T-cell (primary cell): ENCODE data around the gene ARHGAP10. TPM values are rescaled to one million over a fixed set of nuclear protein-coding genes. Genes with fewer than 3 reads are reported as not detected.

Experiments used
- ATAC-seq, 4 experiments: fragments of 200-7000 bp in 3 of 4; fragments of 150-1000 bp in 1 of 4; cut with Tn5 transposase; replicated peaks in 1 of 4; 1 replicate in 3 of 4; 2 replicates in 1 of 4; pipeline ENCODE4 v1.10.0; 2021; ENCODE audit warnings: moderate library complexity in 3 of 4, mild to moderate bottlenecking in 2 of 4, moderate number of reproducible peaks in 1 of 4
- CTCF ChIA-PET, 2 donors: fragments of 300-600 bp; sonication (Branson Sonifier 250); formaldehyde crosslinking; loops; one replicate each; lab custom pipeline; 2022; ENCODE audit warnings: antibody characterized with exemption in 2 of 2; lab: Charles Lee
- POLR2A ChIA-PET, 2 donors: fragments of 300-600 bp; sonication (Branson Sonifier 250); formaldehyde crosslinking; loops; one replicate each; lab custom pipeline; 2022; ENCODE audit warnings: antibody characterized with exemption in 2 of 2; lab: Charles Lee
- DNase-seq, 35 experiments: peaks; one replicate each; pipeline versions ENCODE4 v3.0.0 to v3.0.0-alpha.2; 2013 to 2023
- H3K27ac ChIP-seq: one replicate; pipeline ENCODE4 v1.5.1; 2013; ENCODE audit warnings: low read length
- H3K27me3 ChIP-seq, 2 experiments: replicated peaks in 1 of 2; 1 replicate in 1 of 2; 2 replicates in 1 of 2; pipeline versions ENCODE4 v1.6.1 to v1.7.0; 2013; ENCODE audit warnings: low read length in 1 of 2, mixed read lengths in 1 of 2; ENCODE audit not compliant: control insufficient read depth in 2 of 2, insufficient read depth in 2 of 2; ENCODE audit errors: extremely low read depth in 1 of 2
- H3K36me3 ChIP-seq, 2 donors: 1 replicate in 1 of 2; 2 replicates in 1 of 2; pipeline versions ENCODE4 v1.6.1 to v1.7.0; 2013; ENCODE audit warnings: low read length in 1 of 2; ENCODE audit not compliant: control insufficient read depth in 2 of 2, insufficient read depth in 1 of 2; ENCODE audit errors: extremely low read depth in 1 of 2
- H3K4me1 ChIP-seq, 2 experiments: 1 replicate in 1 of 2; 2 replicates in 1 of 2; pipeline versions ENCODE4 v1.6.1 to v1.7.0; 2013; ENCODE audit warnings: low read length in 2 of 2, mixed read lengths in 1 of 2; ENCODE audit not compliant: insufficient read depth in 2 of 2, control insufficient read depth in 1 of 2; ENCODE audit errors: extremely low read depth in 1 of 2
- H3K4me3 ChIP-seq, 2 donors: 1 replicate in 1 of 2; 2 replicates in 1 of 2; pipeline versions ENCODE4 v1.5.1 to v1.7.0; 2013; ENCODE audit warnings: mild to moderate bottlenecking in 2 of 2, low read length in 1 of 2, moderate library complexity in 1 of 2; ENCODE audit not compliant: control insufficient read depth in 1 of 2; ENCODE audit errors: extremely low read depth in 1 of 2
- H3K9me3 ChIP-seq: 2 replicates; pipeline ENCODE4 v1.7.0; 2013
- H3K27ac Mint-ChIP-seq, 2 donors: one replicate each; pipeline ENCODE4 v1.8.0; 2020 to 2021; ENCODE audit warnings: mild to moderate bottlenecking in 2 of 2, mixed read lengths in 2 of 2
- H3K27me3 Mint-ChIP-seq, 2 donors: one replicate each; pipeline ENCODE4 v1.8.0; 2021 to 2022; ENCODE audit warnings: mixed read lengths in 2 of 2
- H3K36me3 Mint-ChIP-seq: one replicate; pipeline ENCODE4 v1.8.0; 2021; ENCODE audit warnings: mixed read lengths
- H3K4me1 Mint-ChIP-seq, 3 donors: one replicate each; pipeline ENCODE4 v1.8.0; 2020 to 2022; ENCODE audit warnings: mixed read lengths in 3 of 3, mild to moderate bottlenecking in 1 of 3
- H3K4me3 Mint-ChIP-seq, 3 donors: one replicate each; pipeline ENCODE4 v1.8.0; 2020 to 2022; ENCODE audit warnings: mild to moderate bottlenecking in 3 of 3, mixed read lengths in 3 of 3, moderate library complexity in 3 of 3
- H3K9me3 Mint-ChIP-seq, 3 donors: one replicate each; pipeline ENCODE4 v1.8.0; 2020 to 2022; ENCODE audit warnings: mixed read lengths in 3 of 3
- WGBS: methylation state at CpG from one replicate; pipeline ENCODE4 v1.1.5; 2013; ENCODE audit warnings: missing lambda C conversion rate; ENCODE audit not compliant: insufficient coverage; 5-methylcytosine and 5-hydroxymethylcytosine counted together
- total RNA-seq, 35 experiments: library from RNA in 6 of 35; stranded (reverse) in 6 of 35; fragments of 120-200 nt in 1 of 35; gene quantifications; one replicate each; pipeline versions ENCODE4 v1.2.1 to v1.2.4 and lab custom pipeline; 2013 to 2026

Gene ARHGAP10, protein sequence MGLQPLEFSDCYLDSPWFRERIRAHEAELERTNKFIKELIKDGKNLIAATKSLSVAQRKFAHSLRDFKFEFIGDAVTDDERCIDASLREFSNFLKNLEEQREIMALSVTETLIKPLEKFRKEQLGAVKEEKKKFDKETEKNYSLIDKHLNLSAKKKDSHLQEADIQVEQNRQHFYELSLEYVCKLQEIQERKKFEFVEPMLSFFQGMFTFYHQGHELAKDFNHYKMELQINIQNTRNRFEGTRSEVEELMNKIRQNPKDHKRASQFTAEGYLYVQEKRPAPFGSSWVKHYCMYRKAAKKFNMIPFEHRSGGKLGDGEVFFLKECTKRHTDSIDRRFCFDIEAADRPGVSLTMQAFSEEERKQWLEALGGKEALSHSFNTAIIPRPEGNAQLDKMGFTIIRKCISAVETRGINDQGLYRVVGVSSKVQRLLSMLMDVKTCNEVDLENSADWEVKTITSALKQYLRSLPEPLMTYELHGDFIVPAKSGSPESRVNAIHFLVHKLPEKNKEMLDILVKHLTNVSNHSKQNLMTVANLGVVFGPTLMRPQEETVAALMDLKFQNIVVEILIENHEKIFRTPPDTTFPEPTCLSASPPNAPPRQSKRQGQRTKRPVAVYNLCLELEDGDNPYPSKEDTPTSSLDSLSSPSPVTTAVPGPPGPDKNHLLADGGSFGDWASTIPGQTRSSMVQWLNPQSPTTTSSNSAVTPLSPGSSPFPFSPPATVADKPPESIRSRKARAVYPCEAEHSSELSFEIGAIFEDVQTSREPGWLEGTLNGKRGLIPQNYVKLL
- total RNA-seq (1 to 10 TPM; 6.2 to 7.7 (median 6.8) TPM), total RNA-seq (lab: John Stamatoyannopoulos, UW) (7.3 to 29.9 (median 15.1) reads per million in 29 experiments)
- 10.7 TPM for total RNA-seq (2013)

DNA sequence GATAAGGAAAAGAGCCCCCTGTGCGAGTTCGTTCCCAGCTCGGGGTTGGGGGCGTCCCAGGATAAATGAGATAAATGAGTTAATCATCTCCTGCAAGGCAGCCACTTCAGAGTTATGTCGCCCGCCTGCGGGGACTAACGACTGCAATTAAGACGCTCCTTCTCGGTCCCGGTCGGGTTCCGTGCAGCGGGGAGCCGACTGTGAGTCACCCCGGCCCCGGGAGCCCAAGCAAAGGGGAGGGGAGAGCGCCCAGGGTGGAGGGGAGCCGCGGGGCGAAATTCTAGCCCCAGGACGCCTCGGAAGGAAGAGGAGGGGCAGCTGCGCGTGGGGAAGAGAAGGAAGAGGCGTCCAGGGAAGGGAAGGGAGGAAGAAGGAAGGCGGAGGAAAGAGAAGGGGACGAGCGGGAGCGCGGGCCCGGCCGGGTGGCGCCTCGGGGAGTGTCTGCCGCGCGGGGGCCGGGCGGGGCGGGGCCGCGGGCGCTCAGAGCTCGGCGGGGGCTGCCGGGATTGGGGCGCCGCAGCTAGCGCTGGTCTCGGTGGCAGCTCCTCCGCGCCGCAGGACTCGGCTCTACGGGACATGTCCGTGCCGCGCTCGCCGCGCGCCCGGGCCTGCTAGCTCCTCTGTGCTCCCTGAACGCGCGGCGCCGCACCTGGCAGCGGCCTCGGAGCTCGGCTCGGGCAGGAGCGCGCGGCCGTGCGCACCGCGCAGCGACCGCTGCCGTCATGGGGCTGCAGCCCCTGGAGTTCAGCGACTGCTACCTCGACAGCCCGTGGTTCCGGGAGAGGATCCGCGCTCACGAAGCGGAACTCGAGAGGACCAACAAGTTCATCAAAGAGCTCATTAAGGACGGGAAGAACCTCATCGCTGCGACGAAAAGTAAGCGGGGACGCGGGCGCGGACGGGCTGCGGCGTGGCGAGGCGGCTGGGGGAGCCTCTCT lies at the start of gene ARHGAP10:
ARHGAP10 (plus strand) TSS at position 509 of the 938 bp plus-strand sequence; CDS start at position 723, 214 bp downstream.
- Mint-ChIP-seq H3K27ac (peak within 1 kb of the TSS; percentile 78 to 82), H3K9me3 (no peaks in the 10 kb centered on the region), H3K4me3 (peak within 1 kb of the TSS; percentile 85 to 94 (median 91)), H3K4me1 (peaks cover 30 to 40% (median 37%) of the 10 kb centered on the region in 3 donors), H3K36me3 (no peaks in the 10 kb centered on the region), H3K27me3 (peaks cover 0 to 4% of the 10 kb centered on the region in 2 donors)
- Histone ChIP-seq H3K9me3 (no peaks in the 10 kb centered on the region), H3K4me3 (peak within 1 kb of the TSS; percentile 83 to 88), H3K36me3 (no peaks in the 10 kb centered on the region), H3K4me1 (peaks cover 6 to 27% of the 10 kb centered on the region in 2 experiments), H3K27me3 (peaks cover 0 to 3% of the 10 kb centered on the region in 2 experiments), H3K27ac (peak within 1 kb of the TSS; percentile 87)
- DNase-seq (peak; percentile 32 to 73 (median 49)), ATAC-seq (peak; percentile 73 to 78 (median 78))
- WGBS = under 1% methylated on average over 101 of the region's 106 CpGs
- POLR2A ChIA-PET = interaction anchor here (0.6 to 1.3 kb wide), 11 partner anchors 8 to 1178 kb away, joined by 3 to 9 read pairs (median 4); partner anchors contain the start of genes PRMT9 (in 1 of the 2) and TMEM184C (in 1 of the 2)
- CTCF ChIA-PET = interaction anchor here (0.5 to 4.5 kb wide), 13 partner anchors 9 to 1278 kb away, joined by 3 to 43 read pairs (median 4); partner anchors contain the start of genes PRMT9 (in 1 of the 2) and TMEM184C (in 1 of the 2)

DNA sequence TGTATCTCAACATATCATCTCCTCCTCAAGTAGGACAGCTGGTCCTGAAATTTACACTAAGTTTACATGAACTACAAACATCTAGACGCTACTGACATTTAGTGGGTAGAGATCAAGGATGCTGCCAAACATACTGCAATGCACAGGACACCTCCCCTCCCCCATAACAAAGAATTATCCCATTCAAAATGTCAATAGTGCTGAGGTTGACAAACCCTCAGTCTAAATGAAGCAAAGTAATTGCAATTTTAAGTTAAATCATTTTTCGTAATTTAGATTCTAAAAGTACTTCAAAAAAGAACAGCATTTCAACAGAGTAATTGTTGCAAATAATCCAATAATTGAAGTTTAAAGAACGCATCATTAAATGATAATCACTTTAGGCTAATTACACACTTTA lies 49.1 kb upstream of the ARHGAP10 start:
- WGBS = no CpG with 5 or more reads among the region's 3 CpGs
- ATAC-seq (no peak), DNase-seq (peak in 1 of 35 experiments; percentile 8)
- Histone ChIP-seq H3K36me3 (peaks cover 0 to 12% of the 10 kb centered on the region in 2 donors), H3K4me1 (peaks cover 3 to 11% of the 10 kb centered on the region in 2 experiments), H3K27ac (no peak overlapping the region), H3K27me3 (no peaks in the 10 kb centered on the region), H3K4me3 (no peak overlapping the region), H3K9me3 (no peaks in the 10 kb centered on the region)
- ChIA-PET POLR2A (interaction anchor here in 1 of 2 donors (1.3 to 3.7 kb wide), 3 partner anchors 50 to 184 kb away, joined by 5 to 47 read pairs (median 6); partner anchors contain the start of gene TMEM184C), CTCF (interaction anchor here (0.6 to 2.8 kb wide), 5 partner anchors 28 to 1419 kb away, joined by 3 to 28 read pairs (median 4); partner anchors contain the start of gene TMEM184C (in 1 of the 2))
- H3K9me3 Mint-ChIP-seq = no peaks in the 10 kb centered on the region
- H3K4me3 Mint-ChIP-seq = peak overlapping the region; percentile 90 to 93 (median 93)
- no peak overlapping the region for H3K27ac Mint-ChIP-seq
- peaks cover 8 to 10% of the 10 kb centered on the region in 2 donors for H3K27me3 Mint-ChIP-seq
- H3K36me3 Mint-ChIP-seq = peaks cover 21% of the 10 kb centered on the region
- H3K4me1 Mint-ChIP-seq = peaks cover 35 to 38% (median 38%) of the 10 kb centered on the region in 3 donors

DNA sequence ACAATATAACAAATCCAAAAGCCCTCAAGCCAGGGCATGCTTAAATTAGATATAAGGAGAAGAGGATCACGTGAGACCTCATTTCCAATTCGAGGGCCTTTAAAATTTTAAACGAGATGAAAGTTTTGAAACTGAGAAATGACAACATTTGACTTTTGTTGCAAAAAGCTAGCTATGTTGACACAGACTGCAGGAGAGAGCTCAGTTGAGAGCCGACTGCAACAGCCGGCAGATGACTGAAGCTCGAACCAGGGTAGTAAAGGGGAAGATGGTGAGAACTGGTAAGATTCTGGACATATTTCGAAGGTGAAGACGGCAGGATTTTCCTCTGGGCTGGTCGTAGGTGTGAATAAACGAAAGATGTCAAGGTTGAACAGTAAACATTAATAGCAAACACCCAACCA lies 48.7 kb upstream of the ARHGAP10 start:
- peaks cover 8 to 10% of the 10 kb centered on the region in 2 donors for H3K27me3 Mint-ChIP-seq
- peaks cover 0 to 12% of the 10 kb centered on the region in 2 donors for H3K36me3 ChIP-seq
- H3K4me3 ChIP-seq = peak overlapping the region; percentile 73 to 99
- H3K36me3 Mint-ChIP-seq = peaks cover 17% of the 10 kb centered on the region
- peak overlapping the region; percentile 90 to 93 (median 93) for H3K4me3 Mint-ChIP-seq
- peak overlapping the region; percentile 87 for H3K27ac ChIP-seq
- no peaks in the 10 kb centered on the region for H3K27me3 ChIP-seq
- CTCF ChIA-PET = interaction anchor here (0.6 to 2.8 kb wide), 8 partner anchors 27 to 1419 kb away, joined by 3 to 28 read pairs (median 4); partner anchors contain the start of genes TMEM184C (in 2 of the 2) and ARHGAP10 (in 1 of the 2)
- POLR2A ChIA-PET = interaction anchor here (0.7 to 3.7 kb wide), 5 partner anchors 38 to 184 kb away, joined by 3 to 47 read pairs (median 5); partner anchors contain the start of genes ARHGAP10 (in 1 of the 2) and TMEM184C (in 1 of the 2)
- peak overlapping the region; percentile 95 for H3K27ac Mint-ChIP-seq
- ATAC-seq = no peak
- H3K4me1 Mint-ChIP-seq = peaks cover 32 to 38% (median 38%) of the 10 kb centered on the region in 3 donors
- H3K9me3 ChIP-seq = no peaks in the 10 kb centered on the region
- peaks cover 3 to 11% of the 10 kb centered on the region in 2 experiments for H3K4me1 ChIP-seq
- DNase-seq = peak in 7 of 35 experiments; percentile 0 to 37 (median 11)
- WGBS = 8% methylated on average over 6 of the region's 10 CpGs
- no peaks in the 10 kb centered on the region for H3K9me3 Mint-ChIP-seq

DNA sequence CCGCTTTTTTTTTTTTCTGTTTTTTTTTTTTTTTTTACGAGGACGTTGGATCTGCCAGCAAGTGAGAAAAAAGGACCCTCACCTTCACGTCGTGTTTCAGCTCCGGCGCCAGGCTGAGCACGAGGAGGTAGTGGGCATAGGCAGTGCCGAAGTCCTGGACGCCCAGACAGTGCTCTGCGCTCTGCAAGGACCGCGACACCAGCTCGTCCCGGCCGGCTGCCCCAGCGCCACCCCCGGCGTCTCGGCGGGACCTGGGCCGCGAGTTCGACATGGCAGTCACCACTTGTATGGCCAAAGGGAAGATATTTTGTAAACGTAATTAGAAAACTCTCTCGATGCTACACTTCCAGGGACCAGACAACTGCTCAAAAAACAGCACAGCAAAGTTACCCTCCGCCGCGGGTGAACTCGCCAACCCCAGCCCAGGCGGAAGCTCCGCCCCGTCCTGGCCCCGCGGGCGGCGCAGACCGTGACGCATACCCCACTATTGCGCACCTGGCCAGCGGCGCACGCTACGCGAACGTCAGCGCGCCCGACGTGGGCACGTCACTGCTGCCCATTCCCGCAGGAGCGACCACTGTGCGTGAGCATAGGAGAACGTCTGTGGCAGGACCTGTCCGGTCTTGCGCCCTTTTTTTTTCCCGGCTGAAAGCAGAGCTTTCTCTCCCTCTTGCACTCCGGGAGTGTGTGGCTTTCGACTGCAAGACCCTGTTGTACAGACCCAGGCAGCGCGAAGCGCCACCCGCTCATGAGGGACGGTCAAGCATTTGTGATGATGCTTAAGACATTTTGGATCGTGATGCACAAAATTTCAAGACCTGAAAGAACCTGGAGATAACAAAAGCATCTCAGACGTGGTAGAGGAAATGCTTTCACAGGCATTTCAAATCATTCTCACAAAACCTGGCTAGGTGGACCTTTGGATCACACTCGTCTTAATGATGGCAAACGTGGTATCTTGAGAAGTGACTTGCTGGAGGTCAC lies 47.9 kb upstream of the ARHGAP10 start, which contains the start of gene PRMT9:
PRMT9 (minus strand) TSS at position 447 of the 984 bp plus-strand sequence; CDS start at position 271, 176 bp downstream.
- H3K27ac Mint-ChIP-seq = peak within 1 kb of the TSS; percentile 95
- peaks cover 0 to 5% of the 10 kb centered on the region in 2 donors for H3K36me3 ChIP-seq
- H3K27me3 Mint-ChIP-seq = peaks cover 8 to 10% of the 10 kb centered on the region in 2 donors
- no peaks in the 10 kb centered on the region for H3K27me3 ChIP-seq
- DNase-seq = peak; percentile 73 to 92 (median 83)
- H3K36me3 Mint-ChIP-seq = peaks cover 9% of the 10 kb centered on the region
- peak within 1 kb of the TSS; percentile 87 for H3K27ac ChIP-seq
- peak; percentile 97 to 100 (median 99) for ATAC-seq
- H3K4me1 ChIP-seq = peaks cover 3 to 11% of the 10 kb centered on the region in 2 experiments
- CTCF ChIA-PET = interaction anchor here (0.6 to 2.8 kb wide), 6 partner anchors 41 to 759 kb away, joined by 3 to 28 read pairs (median 4); partner anchors contain the start of genes TMEM184C (in 2 of the 2) and ARHGAP10 (in 1 of the 2)
- H3K9me3 ChIP-seq = no peaks in the 10 kb centered on the region
- POLR2A ChIA-PET = interaction anchor here (0.5 to 3.7 kb wide), 15 partner anchors 13 to 1097 kb away, joined by 3 to 47 read pairs (median 4); partner anchors contain the start of genes TMEM184C (in 2 of the 2) and ARHGAP10 (in 1 of the 2)
- peaks cover 31 to 40% (median 33%) of the 10 kb centered on the region in 3 donors for H3K4me1 Mint-ChIP-seq
- no peaks in the 10 kb centered on the region for H3K9me3 Mint-ChIP-seq
- WGBS = 0% methylated on average over 42 of the region's 69 CpGs
- H3K4me3 Mint-ChIP-seq = peak within 1 kb of the TSS; percentile 90 to 93 (median 93)
- H3K4me3 ChIP-seq = peak within 1 kb of the TSS; percentile 73 to 99
